Ishikawa (cell line): ENCODE results near the gene ST8SIA1.

ENCODE experiments used
- EP300 ChIP-seq: IDR thresholded peaks from 2 replicates; pipeline ENCODE4 v1.6.1; 2012; ENCODE audit warnings: borderline replicate concordance
- TEAD4 ChIP-seq: IDR thresholded peaks from 2 replicates; pipeline ENCODE4 v1.6.1; 2012
- USF1 ChIP-seq: IDR thresholded peaks from 2 replicates; pipeline ENCODE4 v1.6.1; 2012
- YY1 ChIP-seq: IDR thresholded peaks from 2 replicates; pipeline ENCODE4 v1.6.1; 2012; ENCODE audit warnings: low read depth
- TF ChIP-seq, protein P1 (sequence below): IDR thresholded peaks from 2 replicates; pipeline ENCODE4 v1.6.1; 2012; ENCODE audit warnings: low read depth, mild to moderate bottlenecking

- TF ChIP-seq YY1 (no peak), EP300 (no peak), TEAD4 (no peak), USF1 (no peak)
- TF ChIP-seq, protein P1, sequence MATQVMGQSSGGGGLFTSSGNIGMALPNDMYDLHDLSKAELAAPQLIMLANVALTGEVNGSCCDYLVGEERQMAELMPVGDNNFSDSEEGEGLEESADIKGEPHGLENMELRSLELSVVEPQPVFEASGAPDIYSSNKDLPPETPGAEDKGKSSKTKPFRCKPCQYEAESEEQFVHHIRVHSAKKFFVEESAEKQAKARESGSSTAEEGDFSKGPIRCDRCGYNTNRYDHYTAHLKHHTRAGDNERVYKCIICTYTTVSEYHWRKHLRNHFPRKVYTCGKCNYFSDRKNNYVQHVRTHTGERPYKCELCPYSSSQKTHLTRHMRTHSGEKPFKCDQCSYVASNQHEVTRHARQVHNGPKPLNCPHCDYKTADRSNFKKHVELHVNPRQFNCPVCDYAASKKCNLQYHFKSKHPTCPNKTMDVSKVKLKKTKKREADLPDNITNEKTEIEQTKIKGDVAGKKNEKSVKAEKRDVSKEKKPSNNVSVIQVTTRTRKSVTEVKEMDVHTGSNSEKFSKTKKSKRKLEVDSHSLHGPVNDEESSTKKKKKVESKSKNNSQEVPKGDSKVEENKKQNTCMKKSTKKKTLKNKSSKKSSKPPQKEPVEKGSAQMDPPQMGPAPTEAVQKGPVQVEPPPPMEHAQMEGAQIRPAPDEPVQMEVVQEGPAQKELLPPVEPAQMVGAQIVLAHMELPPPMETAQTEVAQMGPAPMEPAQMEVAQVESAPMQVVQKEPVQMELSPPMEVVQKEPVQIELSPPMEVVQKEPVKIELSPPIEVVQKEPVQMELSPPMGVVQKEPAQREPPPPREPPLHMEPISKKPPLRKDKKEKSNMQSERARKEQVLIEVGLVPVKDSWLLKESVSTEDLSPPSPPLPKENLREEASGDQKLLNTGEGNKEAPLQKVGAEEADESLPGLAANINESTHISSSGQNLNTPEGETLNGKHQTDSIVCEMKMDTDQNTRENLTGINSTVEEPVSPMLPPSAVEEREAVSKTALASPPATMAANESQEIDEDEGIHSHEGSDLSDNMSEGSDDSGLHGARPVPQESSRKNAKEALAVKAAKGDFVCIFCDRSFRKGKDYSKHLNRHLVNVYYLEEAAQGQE: no peak
Observed at GRCh38 chr12:22325218-22325617, 9.3 kb downstream of the ST8SIA1 start.
